Endothelial cell of umbilical vein (primary cell): ENCODE data around the gene SENP7. TPM values are rescaled to one million over a fixed set of nuclear protein-coding genes. Genes with fewer than 3 reads are reported as not detected.

ENCODE experiments used
- BruUV-seq: library from RNA; stranded (reverse); fragments of 400-500 nt; replicated peaks from 2 replicates; lab custom pipeline; 2021; lab: Mats Ljungman, UMichigan
- CTCF ChIA-PET: fragments of 300-600, 350-600 bp; sonication (Branson Sonifier 250); formaldehyde crosslinking; loops from one replicate; lab custom pipeline; 2021; ENCODE audit warnings: antibody characterized with exemption, inconsistent platforms; lab: Charles Lee
- POLR2A ChIA-PET: fragments of 300-600, 350-600 bp; sonication (Branson Sonifier 250); formaldehyde crosslinking; loops from one replicate; lab custom pipeline; 2021; ENCODE audit warnings: antibody characterized with exemption, inconsistent platforms; lab: Charles Lee
- DNase-seq: peaks from one replicate; pipeline ENCODE4 v3.0.0-alpha.2; 2011; ENCODE audit warnings: low read depth, low spot score
- FAIRE-seq: peaks from 2 replicates; lab custom pipeline; 2011; peaks lifted over from hg19 to GRCh38; lab: Jason Lieb, UNC
- H2AFZ ChIP-seq: 2 replicates; pipeline ENCODE4 v1.6.0; 2012; ENCODE audit warnings: low read depth, low read length, control low read depth, inconsistent platforms
- H3K27ac ChIP-seq: 2 replicates; pipeline ENCODE4 v1.5.1; 2011; ENCODE audit warnings: low read depth, mild to moderate bottlenecking, control low read depth, low read length, moderate library complexity; ENCODE audit not compliant: insufficient read depth
- H3K27me3 ChIP-seq, 2 experiments: 2 replicates each; pipeline versions ENCODE4 v1.6.0 to v1.6.1; 2011; ENCODE audit warnings: low read length in 2 of 2, mixed read lengths in 1 of 2; ENCODE audit not compliant: control insufficient read depth in 2 of 2, insufficient read depth in 2 of 2
- H3K36me3 ChIP-seq, 2 experiments: 2 replicates in 1 of 2; 3 replicates in 1 of 2; pipeline ENCODE4 v1.5.1; 2011; ENCODE audit warnings: low read length in 2 of 2, mild to moderate bottlenecking in 1 of 2, moderate library complexity in 1 of 2; ENCODE audit not compliant: control insufficient read depth in 2 of 2, insufficient read depth in 2 of 2; ENCODE audit errors: extremely low read depth in 1 of 2
- H3K4me1 ChIP-seq: 3 replicates; pipeline ENCODE4 v1.5.1; 2011; ENCODE audit warnings: mild to moderate bottlenecking, low read length; ENCODE audit not compliant: control insufficient read depth, insufficient read depth; ENCODE audit errors: extremely low read depth
- H3K4me2 ChIP-seq: 2 replicates; pipeline ENCODE4 v1.6.1; 2011; ENCODE audit warnings: low read length, control low read depth, mixed read lengths; ENCODE audit not compliant: insufficient read depth
- H3K4me3 ChIP-seq, 3 experiments: fragments of 200-600 bp in 1 of 3; sonication (generic), shearing (Covaris generic) in 1 of 3; replicated peaks in 1 of 3; 2 replicates each; pipeline ENCODE4 v1.5.1; 2011 to 2016; ENCODE audit warnings: control low read depth in 3 of 3, low read length in 3 of 3, mild to moderate bottlenecking in 2 of 3, inconsistent platforms in 1 of 3, low read depth in 1 of 3, moderate library complexity in 1 of 3; ENCODE audit not compliant: insufficient read depth in 1 of 3
- H3K79me2 ChIP-seq: 2 replicates; pipeline ENCODE4 v1.6.0; 2012; ENCODE audit warnings: low read length, inconsistent platforms; ENCODE audit not compliant: control insufficient read depth, insufficient read depth
- H3K9ac ChIP-seq: replicated peaks from 2 replicates; pipeline ENCODE3; 2011; ENCODE audit warnings: low read length, control low read depth; ENCODE audit not compliant: insufficient read depth; ENCODE audit errors: extremely low read depth
- H3K9me1 ChIP-seq: replicated peaks from 3 replicates; pipeline ENCODE4 v1.6.0; 2011; ENCODE audit warnings: mild to moderate bottlenecking, low read length; ENCODE audit not compliant: control insufficient read depth, insufficient read depth; ENCODE audit errors: extremely low read depth
- H3K9me3 ChIP-seq: replicated peaks from 2 replicates; pipeline ENCODE4 v1.5.1; 2012; ENCODE audit warnings: low read length, inconsistent platforms; ENCODE audit not compliant: control insufficient read depth, insufficient read depth
- H4K20me1 ChIP-seq: replicated peaks from 2 replicates; pipeline ENCODE3; 2011; ENCODE audit warnings: mild to moderate bottlenecking, low read length; ENCODE audit not compliant: control insufficient read depth, insufficient read depth; ENCODE audit errors: extremely low read depth
- EZH2 ChIP-seq: IDR thresholded peaks from 2 replicates; pipeline ENCODE4 v1.6.1; 2012; ENCODE audit warnings: borderline replicate concordance, low read depth, mild to moderate bottlenecking, moderate library complexity, low read length, inconsistent platforms; ENCODE audit not compliant: severe bottlenecking
- FOS ChIP-seq: IDR thresholded peaks from 2 replicates; pipeline ENCODE4 v1.6.1; 2011; ENCODE audit warnings: mild to moderate bottlenecking, low read length, moderate library complexity, borderline replicate concordance; ENCODE audit not compliant: insufficient read depth
- GATA2 ChIP-seq: IDR thresholded peaks from 2 replicates; pipeline ENCODE4 v1.7.0; 2011; ENCODE audit warnings: low read depth, mild to moderate bottlenecking, moderate library complexity, mixed read lengths, low read length; ENCODE audit not compliant: insufficient read length, insufficient read depth
- JUN ChIP-seq: IDR thresholded peaks from 2 replicates; pipeline ENCODE4 v1.6.1; 2011; ENCODE audit warnings: borderline replicate concordance, low read depth; ENCODE audit not compliant: insufficient read length, insufficient read depth
- MYC ChIP-seq: IDR thresholded peaks from one replicate; pipeline ENCODE4 v1.6.1; 2011; ENCODE audit warnings: mild to moderate bottlenecking, low read depth, low read length
- POLR2A ChIP-seq: IDR thresholded peaks from 2 replicates; pipeline ENCODE4 v1.6.1; 2012; ENCODE audit warnings: low read depth, mild to moderate bottlenecking, control low read depth, low read length
- POLR2AphosphoS5 ChIP-seq: IDR thresholded peaks from 2 replicates; pipeline ENCODE4 v1.6.1; 2012; ENCODE audit warnings: low read depth, mild to moderate bottlenecking, control low read depth, low read length, moderate library complexity; ENCODE audit not compliant: insufficient read depth
- dilution Hi-C: fragments of 300-500 bp; cut with MboI; formaldehyde crosslinking; loops from one replicate; pipeline ENCODE4 v1.15.0; 2019; ENCODE audit warnings: low sequenced_read_pairs; ENCODE audit not compliant: extremely low pct_ligation_motif_present
- intact Hi-C: fragments of 100-400 bp; cut with micrococcal nuclease; formaldehyde crosslinking; loops from one replicate; pipeline ENCODE4 v1.10.0; 2022
- polyA plus RNA-seq, 4 experiments: library from polyadenylated mRNA; depleted of rRNA in 3 of 4; stranded (reverse) in 3 of 4; unstranded in 1 of 4; fragments of >200 nt; gene quantifications; 2 replicates each; pipeline versions ENCODE4 v1.2.1 to v1.2.3, GENCODE V29; 2011 to 2012; ENCODE audit warnings: missing spikeins in 1 of 4
- total RNA-seq: library from RNA; stranded (reverse); gene quantifications from 2 replicates; pipeline ENCODE4 v1.2.3, GENCODE V29; 2021
- TF ChIP-seq, protein P1 (sequence below), 2 donors: IDR thresholded peaks; 1 replicate in 1 of 2; 2 replicates in 1 of 2; pipeline ENCODE4 v1.5.1; 2011; ENCODE audit warnings: low read length in 2 of 2, mild to moderate bottlenecking in 2 of 2, moderate library complexity in 2 of 2, control low read depth in 1 of 2, inconsistent platforms in 1 of 2, low read depth in 1 of 2; ENCODE audit not compliant: insufficient read depth in 1 of 2; ENCODE audit errors: extremely low read depth in 1 of 2
- TF ChIP-seq, protein P2 (sequence below): IDR thresholded peaks from 2 replicates; pipeline ENCODE4 v1.6.1; 2011; ENCODE audit not compliant: insufficient read depth, insufficient read length

The SENP7 gene
- total and polyA plus RNA-seq, 2 donors (not counting 3 experiments of a cell fraction or from before 2014, with no cell fraction given): 5.1 to 18.7 TPM

DNA sequence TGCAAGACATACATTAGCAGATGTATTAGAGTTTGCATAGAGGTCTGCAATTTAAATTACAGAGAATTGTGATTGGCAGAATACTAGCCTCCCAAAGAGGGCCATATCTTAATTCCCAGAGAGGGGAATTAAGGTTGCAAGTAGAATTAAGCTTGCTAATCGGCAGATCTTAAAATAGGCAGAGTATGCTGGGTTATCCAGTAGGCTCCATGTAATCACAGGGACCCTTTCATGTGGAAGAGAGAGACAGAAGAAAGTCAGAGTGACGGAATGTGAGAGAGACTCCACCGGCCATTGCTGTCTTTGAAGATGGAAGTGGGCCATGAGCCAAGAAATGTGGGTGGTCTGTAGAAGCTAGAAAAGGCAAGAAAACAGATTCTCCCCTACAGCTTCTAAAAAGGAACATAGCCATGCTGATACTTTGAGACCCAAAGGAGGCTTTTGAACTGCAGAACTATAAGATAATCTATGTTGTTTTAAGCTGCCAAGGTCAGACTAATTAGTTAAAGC lies 231.4 kb downstream of the SENP7 start:
- H3K36me3 ChIP-seq: no peaks in the 10 kb centered on the region
- no peak overlapping the region for H3K9ac ChIP-seq
- FAIRE-seq (no peak), DNase-seq (no peak)
- no peak overlapping the region for H3K4me2 ChIP-seq
- H3K27ac ChIP-seq: no peak overlapping the region
- TF ChIP-seq, protein P1, sequence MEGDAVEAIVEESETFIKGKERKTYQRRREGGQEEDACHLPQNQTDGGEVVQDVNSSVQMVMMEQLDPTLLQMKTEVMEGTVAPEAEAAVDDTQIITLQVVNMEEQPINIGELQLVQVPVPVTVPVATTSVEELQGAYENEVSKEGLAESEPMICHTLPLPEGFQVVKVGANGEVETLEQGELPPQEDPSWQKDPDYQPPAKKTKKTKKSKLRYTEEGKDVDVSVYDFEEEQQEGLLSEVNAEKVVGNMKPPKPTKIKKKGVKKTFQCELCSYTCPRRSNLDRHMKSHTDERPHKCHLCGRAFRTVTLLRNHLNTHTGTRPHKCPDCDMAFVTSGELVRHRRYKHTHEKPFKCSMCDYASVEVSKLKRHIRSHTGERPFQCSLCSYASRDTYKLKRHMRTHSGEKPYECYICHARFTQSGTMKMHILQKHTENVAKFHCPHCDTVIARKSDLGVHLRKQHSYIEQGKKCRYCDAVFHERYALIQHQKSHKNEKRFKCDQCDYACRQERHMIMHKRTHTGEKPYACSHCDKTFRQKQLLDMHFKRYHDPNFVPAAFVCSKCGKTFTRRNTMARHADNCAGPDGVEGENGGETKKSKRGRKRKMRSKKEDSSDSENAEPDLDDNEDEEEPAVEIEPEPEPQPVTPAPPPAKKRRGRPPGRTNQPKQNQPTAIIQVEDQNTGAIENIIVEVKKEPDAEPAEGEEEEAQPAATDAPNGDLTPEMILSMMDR (IDR thresholded peaks at IDR 0.05; ENCODE audit: extremely low read depth in 1 of 2, insufficient read depth in 1 of 2, low read depth in 1 of 2, low read length in 2 of 2): no peak
- TF ChIP-seq, protein P2, sequence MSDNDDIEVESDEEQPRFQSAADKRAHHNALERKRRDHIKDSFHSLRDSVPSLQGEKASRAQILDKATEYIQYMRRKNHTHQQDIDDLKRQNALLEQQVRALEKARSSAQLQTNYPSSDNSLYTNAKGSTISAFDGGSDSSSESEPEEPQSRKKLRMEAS: no peak
- TF ChIP-seq POLR2AphosphoS5 (no peak), FOS (no peak), JUN (no peak), EZH2 (no peak), GATA2 (no peak), POLR2A (no peak), MYC (no peak)
- POLR2A ChIA-PET: no interaction called here
- no TSS peak for BruUV-seq
- no peaks in the 10 kb centered on the region for H4K20me1 ChIP-seq
- no peaks in the 10 kb centered on the region for H3K9me1 ChIP-seq
- dilution Hi-C loops: no loop called here
- H3K9me3 ChIP-seq: no peaks in the 10 kb centered on the region
- H3K79me2 ChIP-seq: no peaks in the 10 kb centered on the region
- H3K27me3 ChIP-seq: no peaks in the 10 kb centered on the region
- CTCF ChIA-PET: interaction anchor here (1.0 kb wide), 1 partner anchor 86 kb away, joined by 3 read pairs; no protein-coding TSS in a partner anchor
- H3K4me3 ChIP-seq: no peak overlapping the region
- H2AFZ ChIP-seq: no peak overlapping the region
- intact Hi-C loops: no loop called here
- H3K4me1 ChIP-seq: no peaks in the 10 kb centered on the region
